Left lung (tissue), 14 donors: ENCODE data around the gene TRIP6. TPM values are rescaled to one million over a fixed set of nuclear protein-coding genes. Genes with fewer than 3 reads are reported as not detected.

Source experiments
- ATAC-seq: fragments of 200-7000 bp; cut with Tn5 transposase; one replicate; pipeline ENCODE4 v1.9.1; 2020; ENCODE audit warnings: moderate library complexity
- DNase-seq, 4 donors: peaks; one replicate each; pipeline ENCODE4 v3.0.0-alpha.2; 2013 to 2020
- H3K27ac ChIP-seq, 2 donors: fragments of 200-600 bp; sonication (generic) in 1 of 2; one replicate each; pipeline versions ENCODE4 v1.5.0 to v1.8.0; 2020 to 2021
- H3K27me3 ChIP-seq, 2 donors: fragments of 200-600 bp; sonication (generic) in 1 of 2; one replicate each; pipeline versions ENCODE4 v1.5.0 to v1.8.0; 2020 to 2021
- H3K36me3 ChIP-seq, 2 donors: fragments of 200-600 bp; sonication (generic) in 1 of 2; one replicate each; pipeline versions ENCODE4 v1.5.0 to v1.8.0; 2020 to 2021
- H3K4me1 ChIP-seq, 2 donors: fragments of 200-600 bp; one replicate each; pipeline ENCODE4 v1.8.0; 2021
- H3K4me3 ChIP-seq, 2 donors: fragments of 200-600 bp; sonication (generic) in 1 of 2; one replicate each; pipeline versions ENCODE4 v1.5.0 to v1.8.0; 2020 to 2021; ENCODE audit warnings: mild to moderate bottlenecking in 1 of 2
- H3K9me3 ChIP-seq, 2 donors: fragments of 200-600 bp; sonication (generic) in 1 of 2; one replicate each; pipeline versions ENCODE4 v1.5.0 to v1.8.0; 2020 to 2021
- CTCF ChIP-seq, 2 donors: fragments of 200-600 bp; sonication (generic) in 1 of 2; IDR thresholded peaks; one replicate each; pipeline versions ENCODE4 v1.5.0 to v1.8.0; 2021; ENCODE audit warnings: antibody characterized with exemption in 2 of 2
- intact Hi-C, 2 donors: fragments of 100-400 bp; cut with DNase I; formaldehyde crosslinking; loops; one replicate each; pipeline versions ENCODE4 v1.11.2 to v1.14.2; 2022
- long read RNA-seq, 12 donors: library from polyadenylated mRNA in 2 of 12; unstranded in 2 of 12; transcript quantifications; one replicate each; pipeline ENCODE4 v2.0.0 and lab custom pipeline, GENCODE V29; 2019 to 2026
- polyA plus RNA-seq, 6 donors: library from polyadenylated mRNA; unstranded; fragments of 120-200 nt; gene quantifications; one replicate each; pipeline ENCODE4 v1.2.1, GENCODE V29; 2013; ENCODE audit not compliant: insufficient read length in 6 of 6
- total RNA-seq, 2 donors: library from RNA; stranded (reverse); fragmentation: NEBNext Ultra II Directional; extraction: Animal tissue kit (Norgen Biotek cat#: 25700); gene quantifications; one replicate each; pipeline ENCODE4 v1.2.1, GENCODE V29; 2021
- donor health status: DM: no; HTN: yes; CAD: no.
- donor health status: DM: no; HTN: no; CAD: no.

Gene TRIP6, protein sequence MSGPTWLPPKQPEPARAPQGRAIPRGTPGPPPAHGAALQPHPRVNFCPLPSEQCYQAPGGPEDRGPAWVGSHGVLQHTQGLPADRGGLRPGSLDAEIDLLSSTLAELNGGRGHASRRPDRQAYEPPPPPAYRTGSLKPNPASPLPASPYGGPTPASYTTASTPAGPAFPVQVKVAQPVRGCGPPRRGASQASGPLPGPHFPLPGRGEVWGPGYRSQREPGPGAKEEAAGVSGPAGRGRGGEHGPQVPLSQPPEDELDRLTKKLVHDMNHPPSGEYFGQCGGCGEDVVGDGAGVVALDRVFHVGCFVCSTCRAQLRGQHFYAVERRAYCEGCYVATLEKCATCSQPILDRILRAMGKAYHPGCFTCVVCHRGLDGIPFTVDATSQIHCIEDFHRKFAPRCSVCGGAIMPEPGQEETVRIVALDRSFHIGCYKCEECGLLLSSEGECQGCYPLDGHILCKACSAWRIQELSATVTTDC
- total RNA-seq (10 to 100 TPM; 72.9 to 84.9 TPM), polyA plus RNA-seq (10 to 100 TPM; 61.5 to 96.6 (median 76.2) TPM)
- long read RNA-seq, donor 1, transcript TRIP6-201 (9 exons, 1,942 nt), result major isoform, 20 of 112 reads
- long read RNA-seq, donor 1, partial matches to known transcripts, result 89 of 112 reads
- long read RNA-seq, donor 1, other reads (novel, unspliced or antisense), result 0 of 112 reads
- long read RNA-seq, donor 2, transcript TRIP6-201 (9 exons, 1,942 nt), result major isoform, 9 of 86 reads
- long read RNA-seq, donor 2, partial matches to known transcripts, result 76 of 86 reads
- long read RNA-seq, donor 2, other reads (novel, unspliced or antisense), result 0 of 86 reads
- long read RNA-seq, donor 3, transcript TRIP6-201 (9 exons, 1,942 nt), result major isoform, 24 of 63 reads
- long read RNA-seq, donor 3, partial matches to known transcripts, result 38 of 63 reads
- long read RNA-seq, donor 3, other reads (novel, unspliced or antisense), result 0 of 63 reads
- long read RNA-seq, donor 4, transcript TRIP6-201 (9 exons, 1,942 nt), result major isoform, 12 of 24 reads
- long read RNA-seq, donor 4, partial matches to known transcripts, result 7 of 24 reads
- long read RNA-seq, donor 4, other reads (novel, unspliced or antisense), result 5 of 24 reads
- long read RNA-seq, donor 5, transcript TRIP6-201 (9 exons, 1,942 nt), result major isoform, 11 of 31 reads
- long read RNA-seq, donor 5, partial matches to known transcripts, result 20 of 31 reads
- long read RNA-seq, donor 5, other reads (novel, unspliced or antisense), result 0 of 31 reads
- long read RNA-seq, donor 6, transcript TRIP6-201 (9 exons, 1,942 nt), result major isoform, 20 of 42 reads
- long read RNA-seq, donor 6, partial matches to known transcripts, result 20 of 42 reads
- long read RNA-seq, donor 6, other reads (novel, unspliced or antisense), result 0 of 42 reads
- long read RNA-seq, donor 7, transcript TRIP6-201 (9 exons, 1,942 nt), result major isoform, 15 of 30 reads
- long read RNA-seq, donor 7, partial matches to known transcripts, result 13 of 30 reads
- long read RNA-seq, donor 7, other reads (novel, unspliced or antisense), result 0 of 30 reads
- long read RNA-seq, donor 8, transcript TRIP6-201 (9 exons, 1,942 nt), result major isoform, 16 of 49 reads
- long read RNA-seq, donor 8, partial matches to known transcripts, result 27 of 49 reads
- long read RNA-seq, donor 8, other reads (novel, unspliced or antisense), result 0 of 49 reads
- long read RNA-seq, donor 9, result 0 reads
- long read RNA-seq, donor 10, partial matches to known transcripts, result 7 of 12 reads
- long read RNA-seq, donor 10, other reads (novel, unspliced or antisense), result 1 of 12 reads
- long read RNA-seq, donor 11, transcript TRIP6-201 (9 exons, 1,942 nt), result major isoform, 10 of 38 reads
- long read RNA-seq, donor 11, partial matches to known transcripts, result 27 of 38 reads
- long read RNA-seq, donor 11, other reads (novel, unspliced or antisense), result 0 of 38 reads
- long read RNA-seq, donor 12, transcript TRIP6-201 (9 exons, 1,942 nt), result major isoform, 21 of 38 reads
- long read RNA-seq, donor 12, partial matches to known transcripts, result 15 of 38 reads
- long read RNA-seq, donor 12, other reads (novel, unspliced or antisense), result 0 of 38 reads

- ATAC-seq, result peak; percentile 80
- Histone ChIP-seq H3K4me1 (peaks cover 7 to 50% of the 10 kb centered on the region in 2 donors), H3K4me3 (peak within 1 kb of the TSS; percentile 58 to 68), H3K27ac (peak within 1 kb of the TSS; percentile 83 to 88), H3K27me3 (no peaks in the 10 kb centered on the region), H3K9me3 (no peaks in the 10 kb centered on the region), H3K36me3 (peaks cover 0 to 54% of the 10 kb centered on the region in 2 donors)
- intact Hi-C loops, result no loop called here
- DNase-seq, result peak; percentile 90 to 96 (median 94)
- no peak for TF ChIP-seq CTCF (IDR thresholded peaks at IDR 0.05)
Observed at GRCh38 chr7:100867040-100867775, at the start of gene TRIP6. TRIP6 (plus strand) TSS chr7:100867387; CDS start chr7:100867498, 111 bp downstream.

- DNase-seq, result peak in 1 of 4 donors; percentile 67
- H3K27ac ChIP-seq, result no peak overlapping the region
- H3K27me3 ChIP-seq, result no peaks in the 10 kb centered on the region
Observed at GRCh38 chr7:100818366-100818765, 48.8 kb upstream of the TRIP6 start.

GRCh38 chr7:100818825-100819224 lies 48.4 kb upstream of the TRIP6 start:
- ATAC-seq (no peak), DNase-seq (peak in 1 of 4 donors; percentile 20)
- H3K27ac ChIP-seq, result no peak overlapping the region
- intact Hi-C loops, result no loop called here
- no peak overlapping the region for H3K4me3 ChIP-seq
- no peak for TF ChIP-seq CTCF (IDR thresholded peaks at IDR 0.05)
- H3K27me3 ChIP-seq, result no peaks in the 10 kb centered on the region
- H3K4me1 ChIP-seq, result peaks cover 0 to 7% of the 10 kb centered on the region in 2 donors
- no peaks in the 10 kb centered on the region for H3K9me3 ChIP-seq
- H3K36me3 ChIP-seq, result peaks cover 0 to 94% of the 10 kb centered on the region in 2 donors

More at GRCh38 chr7:100818366-100818765, 48.8 kb upstream of the TRIP6 start:
- intact Hi-C loops, result no loop called here
- TF ChIP-seq CTCF (IDR thresholded peaks at IDR 0.05), result no peak
- H3K4me1 ChIP-seq, result peaks cover 0 to 10% of the 10 kb centered on the region in 2 donors
- H3K9me3 ChIP-seq, result no peaks in the 10 kb centered on the region
- H3K36me3 ChIP-seq, result peaks cover 0 to 94% of the 10 kb centered on the region in 2 donors
- ATAC-seq, result no peak
- no peak overlapping the region for H3K4me3 ChIP-seq
